ENCODE measurements around the gene IPO13. TPM values are rescaled to one million over a fixed set of nuclear protein-coding genes. Genes with fewer than 3 reads are reported as not detected.
A peak's percentile ranks its signal among the peaks of the same experiment; 100 is the strongest.

Gene IPO13, protein sequence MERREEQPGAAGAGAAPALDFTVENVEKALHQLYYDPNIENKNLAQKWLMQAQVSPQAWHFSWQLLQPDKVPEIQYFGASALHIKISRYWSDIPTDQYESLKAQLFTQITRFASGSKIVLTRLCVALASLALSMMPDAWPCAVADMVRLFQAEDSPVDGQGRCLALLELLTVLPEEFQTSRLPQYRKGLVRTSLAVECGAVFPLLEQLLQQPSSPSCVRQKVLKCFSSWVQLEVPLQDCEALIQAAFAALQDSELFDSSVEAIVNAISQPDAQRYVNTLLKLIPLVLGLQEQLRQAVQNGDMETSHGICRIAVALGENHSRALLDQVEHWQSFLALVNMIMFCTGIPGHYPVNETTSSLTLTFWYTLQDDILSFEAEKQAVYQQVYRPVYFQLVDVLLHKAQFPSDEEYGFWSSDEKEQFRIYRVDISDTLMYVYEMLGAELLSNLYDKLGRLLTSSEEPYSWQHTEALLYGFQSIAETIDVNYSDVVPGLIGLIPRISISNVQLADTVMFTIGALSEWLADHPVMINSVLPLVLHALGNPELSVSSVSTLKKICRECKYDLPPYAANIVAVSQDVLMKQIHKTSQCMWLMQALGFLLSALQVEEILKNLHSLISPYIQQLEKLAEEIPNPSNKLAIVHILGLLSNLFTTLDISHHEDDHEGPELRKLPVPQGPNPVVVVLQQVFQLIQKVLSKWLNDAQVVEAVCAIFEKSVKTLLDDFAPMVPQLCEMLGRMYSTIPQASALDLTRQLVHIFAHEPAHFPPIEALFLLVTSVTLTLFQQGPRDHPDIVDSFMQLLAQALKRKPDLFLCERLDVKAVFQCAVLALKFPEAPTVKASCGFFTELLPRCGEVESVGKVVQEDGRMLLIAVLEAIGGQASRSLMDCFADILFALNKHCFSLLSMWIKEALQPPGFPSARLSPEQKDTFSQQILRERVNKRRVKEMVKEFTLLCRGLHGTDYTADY
- 24.2 and 28.5 TPM in 2 replicates for total RNA-seq (2022)
- percentile 46 among the genes with signal in this experiment for Bru-seq, nascent RNA
- percentile 57 among the genes with signal in this experiment for BruChase-seq, experiment 1, labeled RNA remaining after a 6-hour chase
- BruChase-seq, experiment 2, labeled RNA remaining after a 2-hour chase: percentile 60 among the genes with signal in this experiment
- long read RNA-seq, transcript IPO13-202 (20 exons, 3,894 nt): major isoform, 9 of 16 reads
- long read RNA-seq, partial matches to known transcripts: 3 of 16 reads
- long read RNA-seq, other reads (novel, unspliced or antisense): 4 of 16 reads

DNA sequence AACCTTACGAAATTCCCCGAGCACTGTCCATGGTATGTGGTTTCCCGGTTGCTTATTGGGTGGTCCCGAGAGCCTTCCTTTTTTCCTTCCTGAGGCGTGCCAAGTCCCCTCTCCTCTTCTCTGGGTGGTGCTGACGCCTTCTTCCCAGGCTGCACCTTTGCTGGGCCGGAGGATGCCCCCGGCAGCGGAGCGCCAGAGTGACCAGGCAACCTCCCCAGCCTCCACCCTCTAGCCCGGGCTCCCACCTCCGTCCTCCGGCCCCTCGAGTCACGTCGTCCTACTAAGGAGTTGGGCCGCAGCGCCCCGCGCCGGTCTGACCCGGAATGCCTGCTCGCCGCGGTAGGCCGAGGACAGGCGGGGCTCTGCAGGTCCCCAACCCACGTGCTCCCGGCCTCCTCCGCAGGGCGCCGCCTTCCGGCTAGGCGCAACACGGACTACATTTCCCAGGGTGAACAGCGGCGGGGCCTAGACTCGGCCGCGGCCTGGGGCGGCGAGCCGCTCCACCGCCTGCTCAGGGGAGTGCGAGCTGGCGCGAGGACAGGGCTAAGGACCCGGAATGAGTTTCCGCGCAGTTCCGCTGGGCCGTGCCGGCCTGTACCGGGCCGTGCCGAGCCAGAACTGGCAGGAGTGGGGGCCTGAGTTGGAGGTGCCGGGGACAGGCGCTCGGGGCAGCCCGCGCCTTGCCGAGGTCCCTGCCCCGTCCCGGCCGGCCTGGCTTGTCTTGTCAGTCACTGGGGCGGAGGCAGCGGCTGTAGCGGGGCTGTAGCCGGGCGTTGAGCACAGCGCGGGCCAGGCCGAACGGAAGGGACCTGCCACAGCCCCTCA is at the start of gene IPO13:
Gene IPO13 (plus strand): TSS at position 715 of the 825 bp plus-strand sequence. CDS start 651 bp downstream, outside the sequence.
- BruUV-seq (replicated peaks): no TSS peak
- H3K27me3 Mint-ChIP-seq (ENCODE audit: unreplicated experiment): no peaks in the 10 kb centered on the region
- H3K36me3 Mint-ChIP-seq (ENCODE audit: insufficient read depth, unreplicated experiment): peaks cover 20% of the 10 kb centered on the region
- peaks cover 17% of the 10 kb centered on the region for H3K4me1 Mint-ChIP-seq (ENCODE audit: low read depth, unreplicated experiment)
- intact Hi-C loops (cut with micrococcal nuclease; ENCODE audit: unreplicated experiment): no loop called here
- H3K4me3 Mint-ChIP-seq (ENCODE audit: low read depth, unreplicated experiment): peak within 1 kb of the TSS; percentile 98
- CTCF ChIA-PET: interaction anchor here (0.6 to 1.8 kb wide), 7 partner anchors 10 to 183 kb away, joined by 3 to 14 read pairs (median 3); partner anchors contain the start of genes ARTN and DPH2
- TF ChIP-seq, protein P1, sequence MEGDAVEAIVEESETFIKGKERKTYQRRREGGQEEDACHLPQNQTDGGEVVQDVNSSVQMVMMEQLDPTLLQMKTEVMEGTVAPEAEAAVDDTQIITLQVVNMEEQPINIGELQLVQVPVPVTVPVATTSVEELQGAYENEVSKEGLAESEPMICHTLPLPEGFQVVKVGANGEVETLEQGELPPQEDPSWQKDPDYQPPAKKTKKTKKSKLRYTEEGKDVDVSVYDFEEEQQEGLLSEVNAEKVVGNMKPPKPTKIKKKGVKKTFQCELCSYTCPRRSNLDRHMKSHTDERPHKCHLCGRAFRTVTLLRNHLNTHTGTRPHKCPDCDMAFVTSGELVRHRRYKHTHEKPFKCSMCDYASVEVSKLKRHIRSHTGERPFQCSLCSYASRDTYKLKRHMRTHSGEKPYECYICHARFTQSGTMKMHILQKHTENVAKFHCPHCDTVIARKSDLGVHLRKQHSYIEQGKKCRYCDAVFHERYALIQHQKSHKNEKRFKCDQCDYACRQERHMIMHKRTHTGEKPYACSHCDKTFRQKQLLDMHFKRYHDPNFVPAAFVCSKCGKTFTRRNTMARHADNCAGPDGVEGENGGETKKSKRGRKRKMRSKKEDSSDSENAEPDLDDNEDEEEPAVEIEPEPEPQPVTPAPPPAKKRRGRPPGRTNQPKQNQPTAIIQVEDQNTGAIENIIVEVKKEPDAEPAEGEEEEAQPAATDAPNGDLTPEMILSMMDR (IDR thresholded peaks at IDR 0.05; ENCODE audit: unreplicated experiment): peak; percentile 67
- peak within 1 kb of the TSS; percentile 86 for H3K27ac Mint-ChIP-seq (ENCODE audit: unreplicated experiment)
- peak; percentile 97 for DNase-seq
- no peaks in the 10 kb centered on the region for H3K9me3 Mint-ChIP-seq (ENCODE audit: low read depth, unreplicated experiment)

DNA sequence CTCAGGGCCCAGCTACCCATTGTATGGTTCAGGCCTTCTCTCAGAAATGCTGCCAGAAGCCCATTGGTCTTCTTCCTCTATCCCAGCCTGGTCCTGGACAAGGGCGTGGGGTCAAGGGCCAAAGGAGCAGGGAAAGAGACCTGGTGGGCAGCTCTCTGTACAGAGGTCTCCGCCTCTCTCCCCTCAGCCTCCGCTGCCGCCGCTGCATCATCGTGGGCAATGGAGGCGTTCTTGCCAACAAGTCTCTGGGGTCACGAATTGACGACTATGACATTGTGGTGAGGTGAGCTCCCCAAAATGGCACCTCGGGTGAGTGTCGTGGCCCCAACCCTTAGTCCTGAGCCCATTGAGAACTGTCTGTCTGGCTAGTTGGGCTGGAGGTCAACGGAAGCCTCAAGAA is 47.8 kb upstream of the IPO13 start:
- Mint-ChIP-seq H3K4me3 (ENCODE audit: low read depth, unreplicated experiment) (no peak overlapping the region), H3K9me3 (ENCODE audit: low read depth, unreplicated experiment) (no peaks in the 10 kb centered on the region), H3K36me3 (ENCODE audit: insufficient read depth, unreplicated experiment) (no peaks in the 10 kb centered on the region), H3K27ac (ENCODE audit: unreplicated experiment) (no peak overlapping the region), H3K27me3 (ENCODE audit: unreplicated experiment) (no peaks in the 10 kb centered on the region), H3K4me1 (ENCODE audit: low read depth, unreplicated experiment) (no peaks in the 10 kb centered on the region)
- no peak for DNase-seq
- TF ChIP-seq, protein P1 (IDR thresholded peaks at IDR 0.05; ENCODE audit: unreplicated experiment): no peak
- CTCF ChIA-PET: no interaction called here
- BruUV-seq (replicated peaks): no TSS peak
- intact Hi-C loops (cut with micrococcal nuclease; ENCODE audit: unreplicated experiment): no loop called here

DNA sequence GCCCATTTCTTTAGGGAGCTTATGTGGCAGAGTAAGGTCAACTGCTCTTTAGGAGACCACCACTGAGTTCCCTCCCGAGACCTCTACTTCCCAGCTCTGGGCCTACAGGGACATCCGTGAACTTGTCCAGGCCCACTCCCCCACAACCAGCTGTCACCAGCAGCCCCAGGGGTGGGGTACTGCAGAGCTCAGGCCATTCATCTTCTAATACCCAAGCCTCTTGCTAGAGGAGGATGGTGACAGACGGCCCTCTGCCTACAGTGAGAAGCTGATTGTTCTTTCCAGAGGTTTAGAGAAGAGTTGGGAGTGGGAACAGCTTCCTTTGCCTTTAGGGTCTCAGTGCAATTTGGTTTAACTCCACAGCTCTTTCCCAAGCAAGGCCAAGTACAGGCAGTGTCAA is 46.4 kb upstream of the IPO13 start:
- no peak overlapping the region for H3K4me3 Mint-ChIP-seq (ENCODE audit: low read depth, unreplicated experiment)
- no peak for DNase-seq
- H3K27me3 Mint-ChIP-seq (ENCODE audit: unreplicated experiment): no peaks in the 10 kb centered on the region
- no peaks in the 10 kb centered on the region for H3K36me3 Mint-ChIP-seq (ENCODE audit: insufficient read depth, unreplicated experiment)
- no TSS peak for BruUV-seq (replicated peaks)
- no peaks in the 10 kb centered on the region for H3K4me1 Mint-ChIP-seq (ENCODE audit: low read depth, unreplicated experiment)
- H3K27ac Mint-ChIP-seq (ENCODE audit: unreplicated experiment): no peak overlapping the region
- intact Hi-C loops (cut with micrococcal nuclease; ENCODE audit: unreplicated experiment): no loop called here
- no peaks in the 10 kb centered on the region for H3K9me3 Mint-ChIP-seq (ENCODE audit: low read depth, unreplicated experiment)
- CTCF ChIA-PET: interaction anchor here (1.0 to 1.1 kb wide), 2 partner anchors 35 to 137 kb away, joined by 3 read pairs; no protein-coding TSS in a partner anchor
- TF ChIP-seq, protein P1 (IDR thresholded peaks at IDR 0.05; ENCODE audit: unreplicated experiment): no peak
